ENCODE data around the gene ZNF442.
"Not testable (repeated sequence)": the region's sequence is repeated elsewhere in the genome, so short reads cannot be mapped to it uniquely, and the experiment has no call there.

GRCh38 chr19:12386365-12386764, 20.9 kb upstream of the ZNF442 start:
- TF ChIP-seq, protein P1, sequence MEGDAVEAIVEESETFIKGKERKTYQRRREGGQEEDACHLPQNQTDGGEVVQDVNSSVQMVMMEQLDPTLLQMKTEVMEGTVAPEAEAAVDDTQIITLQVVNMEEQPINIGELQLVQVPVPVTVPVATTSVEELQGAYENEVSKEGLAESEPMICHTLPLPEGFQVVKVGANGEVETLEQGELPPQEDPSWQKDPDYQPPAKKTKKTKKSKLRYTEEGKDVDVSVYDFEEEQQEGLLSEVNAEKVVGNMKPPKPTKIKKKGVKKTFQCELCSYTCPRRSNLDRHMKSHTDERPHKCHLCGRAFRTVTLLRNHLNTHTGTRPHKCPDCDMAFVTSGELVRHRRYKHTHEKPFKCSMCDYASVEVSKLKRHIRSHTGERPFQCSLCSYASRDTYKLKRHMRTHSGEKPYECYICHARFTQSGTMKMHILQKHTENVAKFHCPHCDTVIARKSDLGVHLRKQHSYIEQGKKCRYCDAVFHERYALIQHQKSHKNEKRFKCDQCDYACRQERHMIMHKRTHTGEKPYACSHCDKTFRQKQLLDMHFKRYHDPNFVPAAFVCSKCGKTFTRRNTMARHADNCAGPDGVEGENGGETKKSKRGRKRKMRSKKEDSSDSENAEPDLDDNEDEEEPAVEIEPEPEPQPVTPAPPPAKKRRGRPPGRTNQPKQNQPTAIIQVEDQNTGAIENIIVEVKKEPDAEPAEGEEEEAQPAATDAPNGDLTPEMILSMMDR (conservative IDR thresholded peaks at IDR 0.05), result not testable (repeated sequence)
- TF ChIP-seq ZFX (IDR thresholded peaks at IDR 0.05), result not testable (repeated sequence)

Measured in C4-2B (cell line).